ENCODE results near the gene ZMAT5.

ZMAT5 gene

DNA sequence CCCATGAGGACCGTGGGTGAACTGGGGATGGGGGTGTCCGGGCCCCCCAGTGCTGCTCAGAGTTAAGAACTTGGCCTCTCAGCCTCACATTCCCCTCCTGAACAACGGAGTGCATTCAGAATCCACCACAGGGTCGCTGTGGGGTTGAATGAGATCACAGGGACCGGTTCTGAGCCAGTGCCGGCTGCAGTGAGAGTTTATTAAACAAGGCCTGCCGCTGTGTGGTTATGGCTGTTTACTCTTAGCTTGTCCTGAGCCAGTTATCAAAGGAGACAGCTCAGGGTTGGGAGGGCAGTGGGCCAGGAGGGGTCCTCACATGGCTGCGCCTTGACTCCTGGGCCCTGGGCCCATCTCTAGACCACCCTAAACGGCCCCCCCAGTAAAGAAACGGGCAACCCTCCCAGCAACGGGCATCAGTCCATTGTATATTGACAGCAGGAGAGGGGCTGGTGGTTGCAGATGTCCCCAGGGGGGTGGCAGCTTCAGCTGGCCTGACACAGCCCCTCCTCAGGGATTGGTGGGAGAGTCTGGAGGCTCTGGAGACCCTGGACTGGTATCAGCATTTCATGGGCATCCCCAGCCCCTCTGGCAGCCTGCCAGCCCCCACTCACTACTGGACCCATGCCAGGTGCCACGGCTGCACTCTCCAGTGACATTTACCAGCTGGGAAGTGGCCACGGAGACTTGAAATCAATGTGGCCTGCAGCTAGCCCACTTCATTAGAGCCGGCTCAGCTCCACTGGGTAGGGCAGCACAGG is 62.1 kb downstream of the ZMAT5 start:
- Histone ChIP-seq H3F3A (ENCODE audit: insufficient read depth) (no peaks in the 10 kb centered on the region), H3K9ac (ENCODE audit: low read length) (no peak overlapping the region), H3K9me2 (replicated peaks; ENCODE audit: insufficient read depth, low read length) (no peaks in the 10 kb centered on the region), H3K4me2 (ENCODE audit: low read depth, low read length, poor library complexity, severe bottlenecking) (no peak overlapping the region), H3K9me3 (ENCODE audit: insufficient read depth, low read length) (no peaks in the 10 kb centered on the region), H3K36me3 (ENCODE audit: low read length) (no peaks in the 10 kb centered on the region), H3K27me3 (ENCODE audit: low read length) (no peaks in the 10 kb centered on the region), H3K27ac (ENCODE audit: low read depth, low read length) (no peak overlapping the region), H3K4me3 (ENCODE audit: insufficient read depth, low read length, poor library complexity, severe bottlenecking) (no peak overlapping the region), H2AFZ (ENCODE audit: low read depth, low read length, severe bottlenecking) (no peak overlapping the region), H4K20me1 (ENCODE audit: low read depth, low read length) (no peaks in the 10 kb centered on the region), H3K79me2 (ENCODE audit: insufficient read depth, low read length) (no peaks in the 10 kb centered on the region)
- TF ChIP-seq, protein P1, sequence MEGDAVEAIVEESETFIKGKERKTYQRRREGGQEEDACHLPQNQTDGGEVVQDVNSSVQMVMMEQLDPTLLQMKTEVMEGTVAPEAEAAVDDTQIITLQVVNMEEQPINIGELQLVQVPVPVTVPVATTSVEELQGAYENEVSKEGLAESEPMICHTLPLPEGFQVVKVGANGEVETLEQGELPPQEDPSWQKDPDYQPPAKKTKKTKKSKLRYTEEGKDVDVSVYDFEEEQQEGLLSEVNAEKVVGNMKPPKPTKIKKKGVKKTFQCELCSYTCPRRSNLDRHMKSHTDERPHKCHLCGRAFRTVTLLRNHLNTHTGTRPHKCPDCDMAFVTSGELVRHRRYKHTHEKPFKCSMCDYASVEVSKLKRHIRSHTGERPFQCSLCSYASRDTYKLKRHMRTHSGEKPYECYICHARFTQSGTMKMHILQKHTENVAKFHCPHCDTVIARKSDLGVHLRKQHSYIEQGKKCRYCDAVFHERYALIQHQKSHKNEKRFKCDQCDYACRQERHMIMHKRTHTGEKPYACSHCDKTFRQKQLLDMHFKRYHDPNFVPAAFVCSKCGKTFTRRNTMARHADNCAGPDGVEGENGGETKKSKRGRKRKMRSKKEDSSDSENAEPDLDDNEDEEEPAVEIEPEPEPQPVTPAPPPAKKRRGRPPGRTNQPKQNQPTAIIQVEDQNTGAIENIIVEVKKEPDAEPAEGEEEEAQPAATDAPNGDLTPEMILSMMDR (IDR thresholded peaks at IDR 0.05; ENCODE audit: insufficient read depth, low read length, poor library complexity, severe bottlenecking), result no peak
- TF ChIP-seq EZH2phosphoT487 (conservative IDR thresholded peaks at IDR 0.05; ENCODE audit: low read length), result no peak

DNA sequence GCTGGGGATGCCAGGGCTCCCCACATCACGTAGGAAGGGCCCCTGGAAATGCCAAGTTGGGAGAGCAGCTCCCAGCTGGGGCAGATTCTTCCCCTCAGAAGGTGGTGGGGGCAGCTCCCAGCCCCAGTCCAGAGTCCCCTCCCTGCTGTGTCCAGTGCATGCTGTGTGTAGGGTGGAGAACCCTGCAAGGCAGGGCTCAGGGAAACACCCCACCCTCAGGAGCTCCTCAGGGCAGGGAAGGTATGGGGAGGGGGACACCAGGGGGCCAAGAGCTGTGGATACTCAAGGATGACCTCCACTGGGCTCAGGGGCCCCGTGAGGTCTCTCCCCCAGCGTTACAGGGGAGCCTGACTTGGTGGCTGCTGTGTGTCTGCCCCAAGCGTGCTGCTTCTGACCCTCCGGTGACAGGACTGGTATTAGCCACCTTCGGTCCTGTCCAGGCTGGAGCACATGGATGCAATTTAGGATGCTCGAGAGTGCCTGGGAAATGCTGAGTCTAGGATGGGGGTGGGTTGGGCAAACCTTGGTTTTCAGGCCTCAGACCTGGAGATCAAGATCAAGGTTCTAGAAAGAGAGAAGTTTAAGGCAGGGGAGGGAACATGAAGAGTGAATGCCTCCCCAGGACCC is 63.1 kb downstream of the ZMAT5 start:
- Histone ChIP-seq H3K4me3 (ENCODE audit: insufficient read depth, low read length, poor library complexity, severe bottlenecking) (no peak overlapping the region), H3K4me2 (ENCODE audit: low read depth, low read length, poor library complexity, severe bottlenecking) (no peak overlapping the region)
- TF ChIP-seq, protein P1 (IDR thresholded peaks at IDR 0.05; ENCODE audit: insufficient read depth, low read length, poor library complexity, severe bottlenecking), result no peak
- TF ChIP-seq EZH2phosphoT487 (conservative IDR thresholded peaks at IDR 0.05; ENCODE audit: low read length), result no peak

DNA sequence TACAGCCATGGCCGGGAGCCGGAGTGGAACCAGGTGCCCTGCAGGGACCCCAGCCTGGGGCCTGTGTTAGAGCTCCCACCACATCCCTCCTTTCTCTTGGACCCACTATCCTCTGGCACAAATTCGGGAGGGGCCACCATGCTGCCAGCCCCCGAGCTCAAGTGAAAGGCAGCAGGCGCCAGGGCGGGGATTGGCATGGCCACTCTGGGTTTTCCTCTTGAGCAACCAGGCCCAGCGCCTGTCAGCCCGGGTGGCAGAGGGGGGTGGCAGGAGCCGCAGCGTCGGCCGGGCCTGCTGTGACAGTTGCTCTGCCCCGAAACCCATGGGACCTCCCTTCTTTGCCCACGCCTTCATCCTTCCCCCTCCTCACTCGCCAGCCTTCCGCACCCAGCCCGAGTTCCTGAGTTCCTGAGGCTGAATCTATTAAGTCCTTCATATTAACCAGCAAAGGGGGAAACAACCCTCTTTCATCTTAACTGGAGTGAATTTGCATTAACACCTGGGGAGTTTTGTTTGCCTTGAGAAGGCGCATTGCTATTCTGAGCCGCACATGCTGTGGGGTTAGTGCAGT is 63.8 kb downstream of the ZMAT5 start:
- Histone ChIP-seq H3K4me2 (ENCODE audit: low read depth, low read length, poor library complexity, severe bottlenecking) (no peak overlapping the region), H2AFZ (ENCODE audit: low read depth, low read length, severe bottlenecking) (no peak overlapping the region), H3K9me2 (replicated peaks; ENCODE audit: insufficient read depth, low read length) (no peaks in the 10 kb centered on the region), H3K27me3 (ENCODE audit: low read length) (no peaks in the 10 kb centered on the region), H3K79me2 (ENCODE audit: insufficient read depth, low read length) (no peaks in the 10 kb centered on the region), H3K9ac (ENCODE audit: low read length) (no peak overlapping the region), H3K27ac (ENCODE audit: low read depth, low read length) (no peak overlapping the region), H3F3A (ENCODE audit: insufficient read depth) (no peaks in the 10 kb centered on the region), H3K9me3 (ENCODE audit: insufficient read depth, low read length) (no peaks in the 10 kb centered on the region), H3K4me3 (ENCODE audit: insufficient read depth, low read length, poor library complexity, severe bottlenecking) (no peak overlapping the region), H3K36me3 (ENCODE audit: low read length) (no peaks in the 10 kb centered on the region), H4K20me1 (ENCODE audit: low read depth, low read length) (no peaks in the 10 kb centered on the region)
- no peak for TF ChIP-seq EZH2phosphoT487 (conservative IDR thresholded peaks at IDR 0.05; ENCODE audit: low read length)

More for the DNA sequence above, 63.1 kb downstream of the ZMAT5 start:
- no peak overlapping the region for H3K27ac ChIP-seq (ENCODE audit: low read depth, low read length)
- H3K27me3 ChIP-seq (ENCODE audit: low read length), result no peaks in the 10 kb centered on the region
- no peaks in the 10 kb centered on the region for H3K9me3 ChIP-seq (ENCODE audit: insufficient read depth, low read length)
- no peak overlapping the region for H3K9ac ChIP-seq (ENCODE audit: low read length)
- no peak overlapping the region for H2AFZ ChIP-seq (ENCODE audit: low read depth, low read length, severe bottlenecking)
- H4K20me1 ChIP-seq (ENCODE audit: low read depth, low read length), result no peaks in the 10 kb centered on the region
- H3F3A ChIP-seq (ENCODE audit: insufficient read depth), result no peaks in the 10 kb centered on the region
- no peaks in the 10 kb centered on the region for H3K36me3 ChIP-seq (ENCODE audit: low read length)
- no peaks in the 10 kb centered on the region for H3K9me2 ChIP-seq (replicated peaks; ENCODE audit: insufficient read depth, low read length)
- H3K79me2 ChIP-seq (ENCODE audit: insufficient read depth, low read length), result no peaks in the 10 kb centered on the region

Data from SU-DHL-6 (cell line).